Right kidney (tissue), 1 donor: ENCODE measurements around the gene AKNA.

Source experiments
- DNase-seq: peaks from one replicate; pipeline ENCODE4 v3.0.0-alpha.2; 2016

The AKNA gene

DNA sequence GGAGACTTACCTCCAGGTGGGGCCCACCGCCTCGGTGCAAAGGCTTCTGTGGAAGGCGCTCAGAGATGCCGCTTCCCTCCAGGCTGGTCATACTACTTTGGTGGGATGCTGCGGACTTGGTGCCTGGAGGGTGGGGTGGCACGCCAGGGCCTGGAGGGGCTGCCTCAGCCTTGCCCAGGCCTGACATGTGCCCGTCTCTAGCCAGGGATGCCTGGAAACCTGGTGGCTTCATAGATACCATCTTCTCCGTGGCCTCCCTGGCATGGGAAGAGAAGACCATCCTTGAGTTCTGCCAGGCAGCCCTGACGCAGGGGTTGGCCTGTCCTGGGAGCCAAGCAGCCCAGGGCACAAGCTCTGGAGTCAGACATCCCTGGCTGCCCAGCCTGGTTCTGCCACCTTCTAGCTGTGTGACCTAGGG lies 29.9 kb downstream of the AKNA start:
- no peak for DNase-seq

DNA sequence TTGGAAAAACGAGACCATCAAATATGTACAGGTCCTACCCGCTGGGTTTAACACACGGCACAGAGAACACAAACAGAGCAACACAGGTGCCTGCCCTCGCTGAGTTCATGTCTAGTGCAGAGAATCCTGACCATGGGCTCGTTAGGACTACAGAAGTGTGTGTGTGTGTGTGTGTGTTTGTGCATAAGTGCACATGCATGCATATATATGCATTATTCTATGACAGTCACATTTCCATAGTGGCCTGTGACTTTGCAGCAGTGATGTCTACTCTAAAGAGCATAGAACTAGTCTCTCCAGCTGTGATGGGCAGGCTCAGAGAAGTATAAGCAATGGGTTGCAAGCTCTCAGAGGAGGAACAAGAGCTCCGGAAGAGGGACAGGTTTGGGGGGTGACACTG lies 30.4 kb downstream of the AKNA start:
- DNase-seq, result no peak

DNA sequence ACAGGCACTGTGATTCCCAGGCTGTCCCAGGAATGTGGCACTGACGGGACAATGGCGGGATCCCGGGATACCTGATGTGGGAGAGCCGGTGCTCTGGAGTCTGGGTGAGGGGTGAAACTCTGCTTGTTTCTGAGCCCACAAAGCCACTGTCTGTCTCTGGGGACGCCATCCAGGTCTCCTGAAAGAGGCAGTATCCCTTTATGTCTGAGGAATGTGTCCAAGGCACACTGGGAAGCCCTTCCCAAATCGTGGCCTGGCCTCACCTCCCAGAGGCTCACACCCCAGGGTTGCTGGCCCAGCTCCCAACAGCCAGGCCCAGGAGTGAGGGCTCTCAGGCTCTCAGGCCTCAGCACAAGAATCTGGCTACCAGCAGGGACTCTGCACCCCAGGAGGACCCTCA lies 31.0 kb downstream of the AKNA start:
- DNase-seq, result no peak

DNA sequence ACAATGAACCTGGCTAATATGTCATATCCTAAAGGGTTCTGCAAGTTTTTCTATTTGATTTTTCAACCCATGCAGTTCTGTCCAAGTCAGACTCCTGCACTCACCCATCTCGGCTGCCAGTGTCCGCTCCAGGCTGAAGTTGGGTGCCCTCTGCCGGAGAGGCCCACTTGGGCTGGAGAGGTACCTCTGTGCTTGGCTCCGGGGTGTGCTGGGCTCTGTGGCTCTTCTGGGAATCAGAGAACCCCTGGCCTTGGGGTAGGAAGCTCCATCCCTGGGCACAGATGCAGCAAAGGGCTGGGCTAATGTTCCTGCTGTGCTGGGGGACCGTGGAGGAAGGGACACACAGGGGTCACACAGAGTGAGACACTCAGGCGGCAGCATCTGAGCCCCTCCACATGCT lies 32.0 kb downstream of the AKNA start:
- DNase-seq, result no peak

DNA sequence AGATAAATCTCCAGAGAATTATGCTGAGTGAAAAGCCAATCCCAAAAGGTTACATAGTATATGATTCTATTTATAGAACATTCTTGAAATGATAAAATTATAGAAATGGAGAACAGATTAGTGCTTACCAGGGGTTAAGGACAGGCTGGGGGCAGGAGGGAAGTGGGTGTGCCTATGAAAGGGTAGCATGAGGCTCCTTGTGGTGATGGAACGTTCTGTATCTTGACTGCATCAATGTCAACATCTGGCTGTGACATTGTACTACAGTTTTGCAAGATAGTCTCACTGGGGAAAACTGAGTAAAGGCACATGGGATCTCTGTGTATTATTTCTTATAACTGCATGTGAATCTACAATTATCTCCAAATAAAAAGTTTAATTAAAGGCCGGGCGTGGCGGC lies 35.9 kb downstream of the AKNA start:
- no peak for DNase-seq

DNA sequence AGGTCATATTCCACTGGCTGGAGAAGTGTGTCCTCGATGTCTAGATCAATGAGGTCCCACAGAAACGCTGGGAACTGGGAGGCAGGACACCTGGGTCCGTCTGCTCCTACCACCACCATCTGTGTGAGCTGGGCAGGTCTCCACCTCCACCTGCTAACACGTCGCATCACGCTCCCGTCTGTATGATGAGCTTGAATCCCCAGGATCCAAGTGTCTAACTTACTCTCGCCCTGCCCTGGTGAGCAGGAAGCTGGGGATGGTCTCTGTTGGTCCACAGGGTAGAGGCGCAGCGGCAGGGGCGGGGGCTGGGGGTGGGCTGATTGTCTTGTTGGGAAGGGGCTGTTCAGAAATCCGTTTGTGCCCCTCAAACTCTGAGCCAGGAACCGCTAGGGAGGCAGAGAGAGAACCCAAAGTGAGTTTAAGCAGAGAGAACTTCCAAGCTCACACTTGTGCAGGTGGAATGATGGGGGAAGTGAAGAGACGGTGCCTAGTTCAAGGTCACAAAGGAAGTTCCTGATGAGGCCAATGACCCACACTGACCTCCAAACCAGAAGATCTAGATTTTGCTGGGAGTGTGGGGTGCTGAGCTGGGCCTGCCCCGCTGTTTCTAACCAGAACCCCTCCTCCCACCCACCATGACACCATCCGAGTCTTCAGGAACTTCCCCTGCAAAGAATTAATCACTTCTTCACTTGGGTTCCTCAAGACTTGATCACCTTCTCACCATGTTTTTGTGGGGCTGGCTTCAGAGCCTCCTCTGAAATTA lies 37.0 kb downstream of the AKNA start:
- no peak for DNase-seq

DNA sequence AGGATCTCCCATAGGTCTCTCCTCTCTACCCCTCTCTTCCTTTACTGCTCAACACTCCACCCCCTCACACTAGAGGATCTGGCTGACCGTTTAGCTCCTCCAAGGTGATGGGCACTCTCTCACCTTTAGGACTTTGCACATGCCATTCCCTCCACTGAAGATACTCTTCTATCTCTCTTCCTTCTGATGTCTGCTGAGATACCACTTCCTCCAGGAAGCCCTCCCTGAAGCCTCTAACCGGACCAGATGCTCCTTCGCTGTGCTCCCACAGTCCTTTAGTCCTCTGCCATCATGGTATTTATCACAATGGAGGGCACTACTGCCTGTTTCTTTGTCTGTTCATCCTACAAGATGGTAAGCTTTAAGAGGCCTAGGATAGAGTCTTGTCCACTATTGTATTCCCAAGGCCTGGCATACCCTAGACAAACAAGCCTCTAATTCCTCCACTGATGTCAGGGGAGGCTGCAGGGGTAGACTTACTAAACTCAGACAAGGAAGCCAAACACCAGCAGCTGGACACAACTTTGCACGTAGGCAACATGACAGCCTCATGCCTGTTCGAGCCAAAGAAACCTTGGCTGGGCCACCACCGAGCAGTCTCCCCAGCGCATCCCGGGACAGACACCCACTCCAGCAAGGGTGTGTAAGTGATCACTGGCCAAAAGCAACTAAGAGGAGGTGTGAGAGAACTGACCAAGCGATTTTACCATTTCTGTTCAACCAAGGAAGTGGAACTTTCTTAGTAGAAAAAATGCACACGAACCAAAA lies 37.9 kb downstream of the AKNA start:
- DNase-seq, result no peak

DNA sequence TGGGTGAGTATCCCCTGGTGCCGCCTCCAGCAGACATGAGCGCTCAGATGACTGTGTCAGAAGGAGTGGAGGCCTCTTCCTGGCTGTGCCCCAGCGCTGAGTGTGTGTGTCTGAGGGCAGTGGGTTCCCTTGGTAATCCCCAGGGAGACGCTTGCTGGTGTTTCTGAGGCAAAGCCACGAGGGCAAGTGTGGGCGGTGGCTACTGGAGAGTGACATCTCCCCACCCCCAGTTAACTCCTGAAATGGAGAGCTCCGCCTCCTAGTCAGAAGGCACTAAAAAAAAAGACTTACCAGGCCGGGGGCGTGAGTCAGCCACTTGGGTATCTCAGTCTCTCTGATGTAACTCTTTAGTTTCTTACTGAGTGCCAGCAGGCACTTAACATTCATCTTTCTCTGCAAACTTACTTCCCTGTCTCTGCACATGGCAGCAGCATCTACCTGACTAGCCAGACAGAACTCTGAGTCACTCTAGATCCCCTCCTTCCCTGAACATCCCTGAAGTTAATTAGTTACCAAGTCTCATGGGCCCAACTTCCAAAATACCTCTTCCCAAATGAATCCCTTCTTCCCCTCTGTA lies 38.8 kb downstream of the AKNA start:
- DNase-seq, result peak; percentile 26

DNA sequence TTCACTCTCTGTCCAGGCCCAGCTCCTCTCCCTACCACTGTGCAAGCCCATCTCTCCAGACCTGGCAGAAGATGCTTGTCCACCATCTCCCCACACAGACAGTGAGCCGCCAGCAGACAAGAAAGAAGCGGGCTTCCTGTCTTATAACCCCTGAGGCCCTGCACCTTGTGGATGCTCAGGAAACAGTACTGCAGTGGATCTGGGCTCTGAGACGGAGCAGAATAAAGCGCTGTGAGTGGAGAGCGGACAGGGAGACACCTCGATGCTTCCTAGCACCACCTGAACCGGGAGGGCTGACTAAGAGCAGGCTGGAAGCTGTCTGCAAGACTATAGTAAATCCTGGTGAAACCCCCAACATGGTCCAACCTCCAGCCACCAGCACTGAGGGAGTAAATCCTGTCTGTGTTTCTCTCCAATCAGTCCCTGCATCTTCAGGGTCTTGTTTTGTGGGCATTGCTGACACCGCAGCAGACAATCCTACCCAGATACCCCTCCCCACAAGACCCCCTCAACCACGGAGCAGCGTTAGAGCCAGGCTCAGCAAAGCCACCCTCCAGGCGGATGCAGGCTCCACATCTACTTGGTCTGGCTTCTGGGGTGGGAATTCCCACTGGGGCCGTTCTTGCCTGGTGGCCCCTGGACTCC lies 39.4 kb downstream of the AKNA start:
- DNase-seq, result no peak

DNA sequence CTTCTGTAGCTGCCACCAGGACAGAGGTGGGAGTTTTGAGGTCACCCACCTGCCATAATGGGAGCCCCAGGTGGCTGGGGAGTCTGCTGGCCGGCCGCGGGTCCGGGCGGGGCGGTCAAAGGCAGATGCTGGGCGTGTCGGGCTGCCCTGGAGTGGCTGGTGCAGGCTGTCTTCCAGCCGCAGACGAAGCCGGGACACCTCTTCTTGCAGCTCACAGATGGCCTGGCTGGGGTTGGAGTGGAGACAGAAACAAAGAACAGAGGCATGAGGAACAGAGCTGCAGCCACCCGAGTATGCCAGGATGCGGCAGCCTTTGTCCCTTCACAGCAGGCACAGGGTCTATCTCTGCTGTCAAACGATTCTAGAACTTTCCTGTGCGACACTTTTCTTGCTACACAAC lies 40.1 kb downstream of the AKNA start:
- no peak for DNase-seq

DNA sequence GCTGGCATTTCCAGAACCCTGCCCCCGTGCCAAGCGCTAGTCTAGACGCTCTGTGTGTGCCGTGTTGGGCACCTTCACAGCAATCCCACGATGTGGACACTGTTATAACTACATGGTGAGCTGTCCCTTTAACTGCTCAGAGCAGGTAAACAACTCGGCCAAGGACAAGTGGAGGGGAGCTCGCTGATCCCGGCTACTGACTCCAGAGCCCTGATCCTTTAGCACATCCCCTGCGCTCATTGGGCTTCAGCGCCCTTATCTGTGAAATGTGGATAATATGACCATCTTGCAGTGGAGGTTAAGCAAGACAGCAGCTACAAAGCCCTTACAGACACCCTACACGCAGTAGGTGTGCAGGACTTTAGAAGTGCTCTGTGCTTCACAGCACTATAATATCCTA lies 41.6 kb downstream of the AKNA start:
- no peak for DNase-seq

DNA sequence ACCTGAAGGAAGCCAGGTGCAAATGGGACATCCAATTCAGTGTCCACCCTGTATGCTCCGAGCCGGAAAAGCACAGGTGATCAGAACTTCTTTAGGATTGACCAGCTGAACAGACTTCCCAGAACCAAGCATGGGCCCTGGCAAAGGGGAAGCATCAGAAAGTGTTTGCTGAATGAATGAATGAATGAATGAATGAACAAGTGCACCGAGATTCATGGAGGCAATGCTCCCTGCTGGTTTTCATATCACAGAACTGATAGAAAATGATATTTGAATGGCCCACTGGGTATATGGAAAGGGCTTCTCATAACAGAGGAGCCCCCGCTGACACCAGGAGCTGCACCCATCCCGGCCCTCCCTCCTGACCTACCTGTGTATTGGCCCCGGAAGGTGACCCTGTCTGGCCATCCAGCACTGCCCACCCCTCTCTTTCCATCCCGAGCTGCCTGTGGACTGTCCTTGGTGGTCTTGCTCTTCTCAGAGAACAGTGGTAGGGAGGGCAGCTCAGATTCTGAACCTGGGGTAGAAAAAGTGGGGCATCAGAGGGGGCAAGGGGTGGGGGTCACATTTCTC lies 42.2 kb downstream of the AKNA start:
- DNase-seq, result no peak

DNA sequence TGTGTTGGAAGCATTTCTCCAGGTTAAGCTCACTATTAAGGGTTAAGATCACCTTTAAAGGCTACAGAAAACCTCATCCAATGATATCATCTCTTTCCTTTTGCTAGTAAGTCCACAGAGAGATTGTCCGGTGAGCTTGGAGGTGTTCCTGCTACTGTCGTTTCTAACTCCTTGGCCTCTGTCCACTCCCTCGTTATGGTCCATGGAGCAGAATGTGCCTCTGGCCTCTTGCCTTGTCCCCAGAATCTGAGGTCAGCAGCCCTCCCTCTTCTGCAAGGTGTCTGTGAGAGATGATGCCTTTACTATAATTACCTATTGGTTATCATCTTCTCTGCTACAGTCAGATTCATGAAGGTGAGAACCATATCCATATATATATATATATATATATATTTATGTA lies 43.1 kb downstream of the AKNA start:
- DNase-seq, result no peak

DNA sequence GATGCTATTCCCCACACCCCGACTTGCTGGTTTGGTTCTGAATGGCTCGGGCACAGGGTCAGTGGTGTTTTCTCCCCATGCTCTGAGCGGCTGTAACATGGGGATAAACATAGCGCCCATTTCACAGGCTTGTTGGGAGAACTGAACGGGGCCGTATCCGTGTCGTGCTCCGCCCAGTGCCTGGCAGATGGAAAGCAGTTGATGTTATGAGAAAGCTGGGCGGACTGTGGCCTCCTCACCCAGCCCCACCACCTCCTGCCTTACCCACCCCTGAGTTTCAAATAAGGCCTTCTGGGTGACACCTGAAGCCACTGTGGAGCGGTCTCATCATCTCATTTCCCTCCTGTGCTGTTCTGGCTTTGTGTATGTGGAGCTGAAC lies 43.6 kb downstream of the AKNA start:
- DNase-seq, result no peak

DNA sequence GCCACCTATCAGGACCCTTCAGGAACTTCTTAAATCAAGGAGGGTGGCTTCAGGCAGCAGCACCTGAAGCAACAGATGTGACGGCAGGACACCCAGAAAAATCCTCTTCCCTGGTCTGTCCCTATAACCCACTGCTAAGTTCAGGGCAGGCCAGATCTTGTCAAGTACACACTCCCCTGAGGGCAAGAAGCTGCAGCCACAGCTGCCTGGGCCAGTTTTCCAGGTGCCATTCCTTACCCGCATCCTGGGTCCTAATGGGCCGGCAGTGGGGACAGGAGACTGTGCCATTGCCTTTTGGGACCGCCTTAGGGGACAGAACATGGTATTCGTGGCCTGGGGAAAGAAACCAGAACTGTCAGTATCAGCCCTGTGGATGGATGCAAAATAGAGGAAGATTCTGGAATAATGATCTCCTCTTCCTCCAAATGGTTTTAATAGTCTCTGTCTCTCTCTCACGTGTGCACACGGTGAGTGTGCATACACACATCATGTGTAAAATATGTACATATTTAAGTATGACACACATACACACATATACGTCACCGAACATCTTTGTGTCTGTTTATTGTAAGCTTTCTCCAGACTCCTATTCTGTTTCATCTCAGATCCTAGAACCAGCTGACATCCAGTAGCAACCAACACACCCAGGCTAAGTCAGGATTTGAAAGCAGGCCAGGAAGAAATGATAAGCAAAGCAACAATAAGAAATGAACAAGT lies 44.2 kb downstream of the AKNA start:
- no peak for DNase-seq

DNA sequence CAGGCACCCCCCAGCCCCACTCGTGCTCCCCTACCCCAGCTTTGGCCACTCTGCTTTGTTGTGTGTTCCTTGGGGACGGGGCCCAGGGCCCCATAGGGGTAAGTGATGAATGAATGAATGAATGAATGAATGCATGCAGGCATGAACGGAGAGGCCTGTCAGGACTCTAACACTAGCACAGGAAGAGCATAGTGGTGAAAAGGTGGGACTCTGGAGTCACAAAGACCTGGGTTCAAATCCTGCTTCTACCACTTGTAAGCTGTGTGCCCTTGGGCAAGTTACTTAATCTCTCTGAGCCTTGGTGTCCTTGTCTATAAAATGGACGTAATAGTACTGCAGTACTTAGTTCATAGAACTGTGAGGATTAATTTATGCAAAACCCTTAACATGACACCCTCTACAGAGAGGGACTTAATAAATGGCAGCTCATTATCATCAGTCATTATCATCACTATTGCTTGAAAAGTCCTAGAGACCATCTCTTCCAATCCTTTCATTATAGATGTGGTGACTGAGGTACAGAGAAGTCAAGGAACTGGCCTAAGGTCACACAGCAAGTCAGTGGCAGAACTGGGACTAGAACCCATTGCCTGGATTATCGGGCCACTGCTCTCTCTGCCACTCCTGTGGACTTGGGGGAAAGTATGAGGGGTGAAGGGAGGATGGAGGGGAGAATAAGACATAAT lies 44.9 kb downstream of the AKNA start:
- DNase-seq, result no peak

DNA sequence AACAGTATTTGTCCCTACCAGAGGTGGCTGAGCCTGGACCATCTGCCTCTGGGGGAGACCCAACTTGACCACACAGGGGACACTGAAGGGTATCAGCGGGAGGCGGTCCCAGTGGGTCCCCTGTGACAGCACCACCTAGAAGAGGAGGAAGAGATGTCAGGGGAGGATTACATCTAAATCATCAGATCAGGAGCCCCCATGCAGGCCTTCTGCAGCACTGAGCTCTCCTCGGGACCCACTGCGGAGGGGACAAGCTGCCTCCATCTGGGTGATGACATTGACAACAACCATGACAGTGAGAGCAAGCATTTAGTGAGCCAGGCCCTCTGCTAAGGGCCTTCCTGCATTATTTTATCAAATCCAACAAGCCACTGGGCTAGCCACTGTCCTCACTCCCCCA lies 45.8 kb downstream of the AKNA start:
- no peak for DNase-seq

DNA sequence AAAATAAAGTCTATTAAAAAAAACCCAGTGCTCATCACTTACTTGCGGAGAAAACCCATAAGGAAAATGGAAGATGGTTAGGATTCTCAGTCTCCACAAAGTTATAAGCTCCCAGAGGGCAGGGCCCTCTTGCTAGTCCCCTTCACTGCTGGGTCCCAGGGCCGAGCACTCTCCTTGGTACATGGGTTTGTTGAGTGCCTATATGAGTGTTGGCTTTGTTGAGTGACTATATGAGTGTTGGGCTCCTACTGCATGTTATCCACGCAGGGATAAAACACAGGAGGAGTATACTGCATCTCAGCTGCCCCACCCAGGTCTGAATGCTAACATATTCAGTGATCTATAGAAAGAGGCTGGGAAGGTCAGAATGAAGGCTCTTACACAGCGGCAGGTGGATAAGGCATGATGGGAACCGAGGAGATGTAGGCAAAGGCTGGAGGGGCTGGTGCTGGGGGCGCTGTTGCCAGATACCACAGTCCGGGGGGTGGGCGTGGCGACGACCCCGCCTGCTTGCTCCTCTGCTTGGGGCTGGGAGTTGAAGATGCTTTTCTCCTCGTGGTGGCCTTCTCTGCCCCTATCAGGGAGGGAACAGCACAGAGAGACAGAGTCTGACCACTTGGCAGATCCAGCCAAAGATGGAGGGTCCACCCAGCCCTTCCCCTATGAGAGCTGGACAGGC lies 46.5 kb downstream of the AKNA start:
- DNase-seq, result no peak

DNA sequence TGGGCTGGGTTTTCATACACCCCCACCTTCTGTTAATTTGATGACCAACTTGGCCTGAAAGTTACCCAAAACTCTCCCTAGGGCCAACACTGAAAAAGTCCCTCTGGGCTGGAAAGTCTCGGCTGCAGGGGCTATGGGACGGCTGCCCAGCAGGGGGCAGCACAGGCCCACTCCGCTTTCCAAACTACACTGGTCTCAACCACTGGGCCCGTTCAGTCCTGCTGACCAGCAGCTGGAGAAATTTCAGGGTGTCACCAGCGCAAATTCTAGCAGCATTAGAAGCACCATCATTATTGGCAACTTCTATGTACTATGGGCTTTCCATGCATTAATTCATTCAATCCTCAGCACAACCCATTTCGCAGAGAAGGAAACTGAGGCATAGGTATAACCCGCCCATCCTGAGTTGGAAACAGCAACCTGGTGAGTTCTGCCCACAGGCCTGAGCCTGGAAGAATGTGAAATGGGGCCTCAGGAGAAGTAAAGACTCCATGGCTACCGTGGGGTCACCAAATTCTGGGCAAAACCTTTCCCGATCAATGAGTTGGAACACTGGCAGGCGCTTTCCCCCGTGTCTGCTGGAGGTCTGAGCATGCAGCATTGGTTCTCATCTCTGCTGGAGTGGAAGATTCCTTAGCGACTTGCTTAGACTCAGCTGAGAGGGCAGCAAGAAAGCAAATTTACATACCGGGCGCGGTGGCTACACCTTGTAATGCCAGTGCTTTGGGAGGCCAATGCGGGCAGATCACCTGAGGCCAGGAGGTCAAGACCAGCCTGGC lies 48.5 kb downstream of the AKNA start:
- DNase-seq, result peak; percentile 11

DNA sequence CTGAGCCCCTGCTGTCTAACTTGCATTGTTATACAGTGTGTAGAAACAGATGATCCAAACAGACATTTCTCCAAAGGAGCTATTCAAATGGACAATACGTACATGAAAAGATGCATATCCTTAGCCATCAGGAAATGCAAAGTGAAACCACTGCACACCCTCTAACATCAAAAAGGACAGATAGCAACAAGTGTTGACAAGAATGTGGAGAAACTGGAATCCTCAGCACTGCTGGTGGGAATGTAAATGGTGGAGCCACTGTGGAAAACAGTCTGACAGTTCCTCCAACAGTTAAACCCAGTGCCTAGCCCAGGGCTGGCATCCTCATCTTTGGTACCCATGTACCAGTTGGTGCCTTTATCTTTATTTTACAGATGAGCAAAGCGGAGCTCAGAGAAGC lies 49.6 kb downstream of the AKNA start:
- DNase-seq, result no peak
